Pons (tissue), 1 donor: Measurements from ENCODE around the gene EIF2B1.

ENCODE experiments used
- DNase-seq: peaks from one replicate; pipeline ENCODE4 v3.0.0-alpha.2; 2016; ENCODE audit warnings: low spot score

EIF2B1 gene

DNA sequence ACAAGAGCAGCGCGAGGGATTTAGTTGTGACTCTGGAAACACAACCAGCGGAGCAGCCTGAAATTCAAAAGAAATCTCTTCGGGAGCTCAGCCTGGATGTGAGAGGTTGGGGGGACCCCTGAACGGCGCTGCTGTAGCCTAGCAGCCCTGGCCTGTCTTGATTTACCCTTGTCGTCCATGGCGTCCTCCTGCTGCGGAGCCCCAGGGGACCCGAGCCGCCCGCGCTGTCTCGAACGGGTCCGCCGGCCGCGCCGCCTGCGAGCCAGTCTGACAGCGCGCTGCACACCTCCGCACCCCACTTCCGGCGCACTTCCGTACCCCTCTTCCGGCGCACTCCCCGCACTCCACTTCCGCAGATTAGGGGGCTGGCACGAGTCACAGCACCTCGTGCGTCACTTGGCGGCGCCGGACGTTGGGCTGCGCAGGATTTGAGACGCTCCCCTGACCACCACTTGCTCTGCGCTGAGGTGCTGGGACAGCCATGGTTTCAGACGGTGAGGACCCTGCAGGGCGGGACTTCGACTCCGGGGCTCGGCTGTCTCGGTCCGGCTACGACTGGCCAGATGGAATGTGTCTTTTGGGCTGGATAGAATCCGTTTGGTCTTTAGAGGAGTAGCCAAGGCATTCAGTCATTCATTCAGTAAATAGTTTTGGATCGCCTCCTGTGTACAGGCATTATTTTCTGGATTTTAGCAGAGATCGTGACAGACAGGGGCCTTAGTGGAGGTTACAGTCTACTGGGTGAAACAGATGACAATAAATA is at the start of gene EIF2B1, which contains the start of gene GTF2H3:
TSS of gene EIF2B1 (minus strand) at position 308 of the 763 bp plus-strand sequence. CDS start at position 179, 129 bp downstream.
TSS of gene GTF2H3 (plus strand) at position 451 of the 763 bp plus-strand sequence. CDS start at position 482, 31 bp downstream.
- peak; percentile 93 for DNase-seq

DNA sequence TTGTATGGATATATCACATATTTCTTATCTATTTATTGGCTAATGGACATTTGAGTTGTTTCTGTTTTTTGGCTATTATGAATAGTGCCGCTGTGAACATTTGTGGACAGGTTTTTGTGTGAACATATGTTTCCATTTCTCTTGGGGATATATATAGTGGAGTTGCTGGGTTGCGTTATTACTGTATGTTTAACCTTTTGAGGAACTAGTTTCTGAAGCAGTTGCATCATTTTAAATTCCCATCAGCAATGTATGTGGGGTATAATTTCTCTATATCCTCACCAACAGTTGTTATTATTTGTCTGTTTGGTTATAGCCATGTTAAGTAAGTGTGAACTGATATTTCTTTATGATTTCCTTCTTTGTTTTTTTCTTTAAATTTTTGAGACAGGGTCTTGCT is 48.1 kb upstream of the EIF2B1 start:
- DNase-seq, result no peak

DNA sequence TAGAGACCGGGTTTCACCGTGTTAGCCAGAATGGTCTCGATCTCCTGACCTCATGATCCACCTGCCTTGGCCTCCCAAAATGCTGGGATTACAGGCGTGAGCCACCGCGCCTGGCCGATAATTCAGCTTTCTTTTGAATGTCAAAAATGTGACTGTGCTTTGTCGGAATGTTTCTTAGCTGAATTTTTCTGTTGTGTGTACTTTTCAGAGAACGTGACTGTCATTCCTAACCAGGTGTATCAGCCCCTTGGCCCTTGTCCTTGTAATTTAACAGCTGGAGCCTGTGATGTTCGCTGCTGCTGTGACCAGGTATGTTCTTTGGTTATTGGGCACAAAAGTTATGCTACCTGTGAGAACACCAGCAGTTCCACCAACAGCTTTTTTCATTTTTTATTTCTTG is 45.5 kb upstream of the EIF2B1 start:
- DNase-seq, result no peak

DNA sequence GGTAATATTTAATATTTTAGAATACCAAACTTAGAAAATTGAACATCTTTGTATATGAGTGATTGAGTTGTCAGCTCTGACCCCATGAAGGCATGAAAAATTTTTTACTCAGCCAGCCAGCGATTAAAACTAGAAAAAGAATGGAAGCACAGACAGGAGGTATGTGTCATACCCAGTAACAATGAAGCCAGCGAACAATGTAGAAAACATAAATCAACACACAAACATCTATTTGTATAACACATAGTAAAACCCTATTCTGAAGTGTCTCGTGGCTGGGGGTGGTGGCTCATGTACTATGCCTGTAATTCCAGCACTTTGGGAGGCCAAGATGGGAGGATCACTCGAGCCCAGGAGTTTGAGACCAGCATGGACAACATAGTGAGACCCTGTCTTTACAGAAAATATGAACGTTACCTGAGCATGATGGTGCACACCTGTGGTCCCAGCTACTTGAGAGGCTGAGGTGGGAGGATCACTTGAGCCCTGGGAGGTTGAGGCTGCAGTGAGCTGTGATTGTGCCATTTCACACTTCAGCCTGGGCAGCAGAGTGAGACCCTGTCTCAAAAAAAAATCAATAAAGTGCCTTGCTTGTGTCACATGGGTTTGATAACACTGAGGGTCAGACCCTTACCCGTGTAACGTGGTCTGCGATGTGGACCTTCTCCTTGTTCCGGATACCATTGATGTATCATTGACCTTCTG is 43.3 kb upstream of the EIF2B1 start:
- DNase-seq, result no peak

DNA sequence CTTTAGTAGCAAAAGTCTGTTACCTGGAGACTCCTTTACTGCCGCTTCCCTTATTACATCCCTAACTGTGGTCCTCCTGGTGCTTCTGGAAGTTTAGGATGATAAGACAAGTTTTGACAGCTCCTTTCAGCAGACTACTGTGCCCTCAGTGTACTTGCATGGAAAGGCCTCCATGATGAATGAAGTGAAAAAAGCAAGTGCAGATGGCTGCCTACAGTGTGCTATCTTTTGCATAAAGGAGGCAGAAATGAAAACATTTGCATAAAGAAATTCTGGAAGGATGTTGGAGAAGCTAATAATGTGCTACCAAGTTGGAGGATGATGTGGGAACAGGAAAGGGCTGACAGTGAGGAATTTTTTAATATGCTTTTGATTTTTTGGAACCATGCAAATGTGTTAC is 42.0 kb upstream of the EIF2B1 start:
- DNase-seq, result no peak

DNA sequence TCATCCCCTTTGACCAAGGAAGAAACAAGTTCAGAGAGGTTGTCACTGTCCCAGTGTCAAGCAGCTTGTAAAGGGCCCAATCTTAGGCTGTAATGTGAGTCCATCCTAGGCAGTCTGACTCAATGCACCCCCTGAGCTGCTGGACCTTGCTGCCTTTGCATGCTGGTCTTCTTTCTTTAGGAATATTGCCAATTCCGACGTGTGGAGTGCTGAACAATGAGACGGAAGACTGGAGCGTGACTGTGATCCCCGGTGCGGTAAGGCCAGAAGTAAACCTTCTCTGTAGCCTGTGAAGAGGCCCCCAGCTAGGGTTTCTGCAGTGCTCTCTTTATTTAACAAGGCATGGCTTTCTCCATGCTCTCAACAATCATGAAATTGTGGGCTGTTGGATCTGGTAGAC is 38.4 kb upstream of the EIF2B1 start:
- no peak for DNase-seq

DNA sequence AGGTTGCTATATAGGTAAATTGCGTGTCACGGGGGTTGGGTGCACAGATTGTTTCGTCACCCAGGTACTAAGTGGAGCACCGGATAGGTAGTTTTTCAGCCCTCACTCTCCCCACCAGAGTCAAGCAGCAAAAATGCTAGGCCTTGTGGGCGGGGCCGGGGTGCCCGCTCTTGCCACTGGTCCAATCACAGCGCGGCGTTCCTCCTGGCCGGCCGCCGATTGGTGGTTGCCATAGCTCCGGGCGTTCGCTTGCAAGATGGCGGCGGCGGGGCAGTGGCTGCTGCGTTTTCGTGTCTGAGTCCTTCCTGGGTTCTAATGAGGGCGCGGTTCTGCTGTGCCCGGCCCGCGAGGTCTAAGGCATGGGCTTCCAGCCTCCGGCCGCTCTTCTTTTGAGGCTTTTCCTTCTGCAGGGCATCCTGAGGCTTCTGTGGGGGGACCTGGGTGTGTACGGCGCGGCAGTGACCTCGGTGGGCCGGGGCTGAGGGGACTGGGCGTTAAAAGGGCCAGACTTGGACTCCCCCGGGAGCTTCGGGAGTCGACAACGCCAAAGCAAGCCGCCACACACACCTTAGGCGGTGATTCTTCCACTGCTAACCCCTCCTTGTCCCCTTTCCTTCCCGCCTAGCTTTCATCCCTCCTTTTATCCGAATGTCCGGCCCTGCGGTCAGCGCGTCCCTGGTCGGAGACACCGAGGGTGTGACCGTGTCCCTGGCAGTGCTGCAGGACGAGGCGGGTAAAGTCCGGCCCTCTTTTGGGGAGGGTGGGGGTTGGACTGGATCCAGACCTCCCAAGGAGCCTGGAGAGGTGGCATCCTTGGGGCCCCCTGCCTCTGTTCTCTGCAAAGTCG is 37.6 kb upstream of the EIF2B1 start, which contains the start of gene TCTN2:
TSS of gene TCTN2 (plus strand) at position 232 of the 847 bp plus-strand sequence. CDS start at position 360, 128 bp downstream.
- peak; percentile 76 for DNase-seq

DNA sequence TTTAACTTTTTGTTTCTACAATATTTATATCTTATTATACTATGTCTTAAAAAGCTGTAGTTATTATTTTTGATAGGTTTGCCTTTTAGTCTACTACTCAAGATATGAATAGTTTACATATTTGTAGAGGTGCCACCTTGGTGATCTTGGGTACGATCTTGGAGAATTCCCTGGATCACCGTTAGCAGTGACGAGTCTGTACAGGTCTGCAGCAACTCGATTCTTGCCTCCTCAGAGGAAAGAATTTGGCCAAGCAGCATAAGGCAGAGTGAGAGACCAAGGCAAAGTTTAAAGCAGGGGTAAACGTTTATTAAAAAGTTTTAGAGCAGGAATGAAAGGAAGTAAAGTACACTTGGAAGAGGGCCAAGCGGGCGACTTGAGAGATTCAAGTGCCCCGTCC is 34.3 kb upstream of the EIF2B1 start:
- no peak for DNase-seq

DNA sequence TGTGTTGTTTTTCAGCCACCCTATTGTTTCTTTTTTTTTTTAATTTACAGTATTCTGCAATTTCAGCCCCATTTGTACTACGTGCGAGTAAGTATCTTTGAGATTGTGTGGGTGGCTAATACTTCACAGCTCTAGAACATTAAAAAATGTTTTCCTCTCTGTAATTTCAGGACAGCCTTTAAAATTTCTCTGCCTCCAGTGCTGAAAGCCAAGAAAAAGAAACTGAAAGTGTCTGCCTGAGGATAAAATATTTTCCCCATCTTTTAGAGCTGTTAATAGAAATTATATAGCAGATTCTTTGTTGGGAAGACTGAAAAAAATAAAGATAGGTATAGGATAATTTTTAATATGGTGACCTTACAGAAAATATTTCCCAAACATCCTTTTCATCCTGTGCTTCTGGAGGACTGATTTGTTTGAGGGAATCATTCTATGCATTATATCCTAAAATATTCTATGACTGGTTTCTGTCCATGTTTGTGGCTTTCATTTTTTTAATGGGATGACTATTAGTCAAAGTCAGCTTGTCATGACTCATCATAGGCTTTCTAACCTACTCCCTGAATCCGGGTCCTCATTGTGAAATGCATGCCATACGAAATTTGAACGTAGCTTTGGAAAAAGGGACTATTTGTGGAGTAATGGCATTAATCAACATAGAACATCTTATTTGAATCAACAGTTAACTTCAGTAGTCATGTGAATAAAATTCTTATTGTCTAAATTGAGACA is 26.7 kb upstream of the EIF2B1 start:
- DNase-seq, result no peak

DNA sequence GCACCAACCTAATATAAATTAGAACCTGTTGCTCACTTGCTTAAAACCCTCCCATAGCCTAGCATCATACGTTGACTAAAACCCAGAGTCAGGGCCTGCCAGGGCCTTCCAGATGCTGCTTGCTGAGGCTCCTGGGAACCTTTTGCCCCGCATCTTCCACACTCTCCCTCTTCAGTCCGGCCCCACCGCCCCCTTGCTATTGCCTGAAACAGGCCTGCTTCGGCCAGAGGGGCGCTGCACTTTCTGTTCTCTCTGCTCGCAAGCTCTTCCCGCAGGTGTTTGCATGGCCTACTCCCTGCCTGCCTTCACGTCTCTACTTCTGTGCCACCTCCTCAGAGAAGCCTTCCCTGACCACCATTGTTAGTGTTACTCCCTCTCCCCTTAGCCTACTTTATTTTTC is 23.7 kb upstream of the EIF2B1 start:
- DNase-seq, result no peak

DNA sequence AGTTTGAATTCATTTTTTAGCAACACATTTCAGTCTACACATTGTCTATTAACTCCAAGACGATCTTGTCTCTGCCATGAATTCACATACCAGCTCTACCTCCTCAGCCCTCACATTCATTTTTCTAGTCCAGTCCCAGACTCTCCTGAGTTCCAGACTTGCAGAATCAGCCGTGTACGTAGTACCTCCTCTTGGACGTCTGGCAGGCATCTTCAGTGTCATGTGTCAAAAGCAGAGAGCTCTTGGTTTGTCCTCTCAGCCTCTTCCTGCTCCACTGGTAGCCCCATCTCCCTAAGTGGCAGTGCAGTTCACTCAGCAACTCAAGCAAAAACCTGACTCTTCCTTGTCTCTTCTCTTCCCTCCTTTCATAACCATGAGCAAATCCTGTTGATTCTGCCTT is 22.9 kb upstream of the EIF2B1 start:
- DNase-seq, result no peak

DNA sequence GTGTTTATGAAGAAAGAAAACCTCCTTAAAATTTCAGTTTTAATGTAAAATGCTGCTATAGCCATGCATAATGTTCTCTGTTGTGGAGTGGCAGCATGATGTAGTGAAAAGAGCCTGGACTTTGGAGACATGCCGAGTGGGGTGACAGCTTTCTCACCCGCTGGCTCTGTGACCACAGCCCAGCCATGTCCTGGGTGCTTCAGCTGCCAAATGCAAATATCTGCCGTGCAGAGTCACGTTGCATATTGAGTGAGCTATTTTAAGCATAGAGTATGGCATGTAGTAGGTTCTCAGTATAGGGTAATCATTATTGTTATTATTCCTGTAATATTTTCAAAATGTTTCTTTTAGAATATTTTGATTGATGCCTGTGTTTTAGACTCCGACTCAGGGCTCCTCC is 21.9 kb upstream of the EIF2B1 start:
- DNase-seq, result peak; percentile 6

DNA sequence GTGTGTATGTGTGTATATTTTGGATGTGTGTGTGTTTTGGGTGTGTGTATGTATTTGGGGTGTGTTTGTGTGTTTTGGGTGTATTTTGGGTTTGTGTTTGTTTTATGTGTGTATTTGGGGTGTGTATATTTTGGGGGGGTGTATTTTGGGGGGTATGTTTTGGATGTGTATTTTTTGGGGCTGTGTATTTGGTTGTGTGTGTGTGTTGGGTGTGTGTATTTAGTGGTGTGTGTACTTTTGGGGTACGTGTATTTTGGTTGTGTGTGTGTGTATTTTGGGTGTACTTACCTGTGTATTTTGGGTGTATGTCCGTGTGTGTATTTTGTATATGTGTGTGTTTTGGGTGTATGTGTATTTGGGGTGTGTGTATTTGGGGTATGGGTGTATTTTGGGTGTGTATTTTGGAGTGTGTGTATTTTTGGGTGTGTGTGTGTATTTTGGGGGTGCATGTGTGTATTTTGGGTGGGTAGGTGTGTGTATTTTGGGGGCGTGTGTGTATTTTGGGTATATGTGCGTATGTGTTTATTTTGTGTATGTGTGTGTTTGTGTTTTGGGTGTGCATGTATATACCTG is 20.7 kb upstream of the EIF2B1 start:
- DNase-seq, result no peak

DNA sequence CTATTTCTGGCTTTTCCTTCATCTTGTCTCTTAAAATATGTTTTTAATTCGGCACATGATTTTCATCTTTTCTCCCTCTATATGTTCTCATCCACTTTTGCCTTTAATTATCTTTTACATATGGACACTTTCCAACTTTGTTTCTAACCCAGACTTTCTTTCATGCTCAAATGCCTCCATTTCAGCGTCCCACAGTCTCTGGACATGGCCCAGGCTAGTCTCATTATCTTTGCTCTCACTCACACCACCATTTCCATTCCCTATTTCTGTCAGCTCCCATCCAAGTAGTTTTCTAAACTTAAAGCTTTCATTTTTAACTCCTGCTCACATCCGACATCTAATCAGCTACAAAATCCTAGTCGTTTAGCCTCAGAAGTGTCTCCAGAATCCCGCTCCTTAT is 14.9 kb upstream of the EIF2B1 start:
- DNase-seq, result no peak

DNA sequence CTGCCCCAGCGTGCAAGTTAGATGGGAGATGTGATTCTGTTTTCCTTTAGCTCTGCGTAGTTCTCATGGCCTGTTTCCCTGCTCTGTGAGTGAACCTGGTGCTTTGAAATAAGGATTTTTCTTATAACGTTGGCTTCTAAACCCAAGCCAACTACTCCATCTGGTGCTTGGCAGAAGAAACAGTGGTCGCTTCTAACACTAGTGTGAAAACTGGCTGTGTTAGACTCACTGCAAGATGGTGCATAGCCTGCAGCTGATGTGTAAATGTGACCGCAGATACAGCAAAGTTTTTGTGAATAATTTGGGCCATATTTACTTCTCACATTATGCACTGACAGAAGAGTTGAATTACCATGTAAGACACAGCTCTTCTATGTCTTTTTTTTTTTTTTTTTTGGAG is 12.4 kb upstream of the EIF2B1 start:
- peak; percentile 16 for DNase-seq

DNA sequence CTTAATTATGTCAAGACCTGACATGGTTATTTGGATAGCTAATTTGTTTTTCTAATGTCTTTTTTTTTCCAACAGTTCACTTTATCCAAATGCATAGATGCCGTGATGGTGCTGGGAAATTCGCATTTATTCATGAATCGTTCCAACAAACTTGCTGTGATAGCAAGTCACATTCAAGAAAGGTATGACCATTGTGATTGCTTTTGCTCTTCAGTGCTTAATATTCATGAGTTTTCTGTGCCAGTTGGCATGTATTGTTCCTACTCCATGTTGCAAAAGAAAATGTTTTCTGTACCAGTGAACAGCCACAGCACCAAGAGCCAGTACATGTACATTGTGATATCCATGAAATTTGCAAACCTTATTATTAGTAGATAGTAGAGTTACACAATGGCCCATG is 11.9 kb upstream of the EIF2B1 start:
- DNase-seq, result no peak

DNA sequence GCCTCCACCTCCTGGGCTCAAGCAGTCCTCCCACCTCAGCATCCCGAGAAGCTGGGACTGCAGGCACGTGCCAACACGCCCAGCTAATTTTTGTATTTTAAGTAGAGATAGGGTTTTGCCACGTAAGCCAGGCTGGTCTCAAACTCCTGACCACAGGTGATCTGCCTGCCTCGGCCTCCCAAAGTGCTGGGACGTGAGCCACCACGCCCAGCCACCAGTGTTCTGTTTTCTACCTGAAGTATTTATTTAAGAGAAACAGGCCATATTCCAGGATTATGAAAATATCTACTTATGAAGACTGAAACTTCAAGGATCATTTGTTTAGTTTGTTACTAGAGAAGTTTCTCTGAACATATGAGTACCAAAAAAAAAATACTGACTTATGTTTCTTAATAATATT is 10.4 kb upstream of the EIF2B1 start:
- DNase-seq, result no peak

DNA sequence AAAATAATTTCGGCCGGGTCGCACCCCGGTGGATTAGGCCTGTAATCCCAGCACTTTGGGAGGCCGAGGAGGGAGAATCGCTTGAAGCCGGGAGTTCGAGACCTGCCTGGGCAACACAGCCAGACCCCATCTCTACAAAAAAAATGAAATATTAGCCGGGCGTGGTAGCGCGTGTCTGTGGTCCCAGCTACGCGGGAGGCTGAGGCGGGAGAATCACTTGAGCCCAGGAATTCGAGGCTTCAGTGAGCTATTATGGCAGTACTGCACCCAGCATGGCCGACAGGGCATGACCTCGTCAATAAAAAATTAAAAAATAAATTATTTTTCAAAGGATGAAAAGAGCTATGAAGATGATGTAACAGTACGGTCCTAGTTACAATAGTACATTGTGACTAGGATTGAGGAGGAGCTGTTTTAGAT is 666 bp upstream of the EIF2B1 start:
- DNase-seq, result no peak

DNA sequence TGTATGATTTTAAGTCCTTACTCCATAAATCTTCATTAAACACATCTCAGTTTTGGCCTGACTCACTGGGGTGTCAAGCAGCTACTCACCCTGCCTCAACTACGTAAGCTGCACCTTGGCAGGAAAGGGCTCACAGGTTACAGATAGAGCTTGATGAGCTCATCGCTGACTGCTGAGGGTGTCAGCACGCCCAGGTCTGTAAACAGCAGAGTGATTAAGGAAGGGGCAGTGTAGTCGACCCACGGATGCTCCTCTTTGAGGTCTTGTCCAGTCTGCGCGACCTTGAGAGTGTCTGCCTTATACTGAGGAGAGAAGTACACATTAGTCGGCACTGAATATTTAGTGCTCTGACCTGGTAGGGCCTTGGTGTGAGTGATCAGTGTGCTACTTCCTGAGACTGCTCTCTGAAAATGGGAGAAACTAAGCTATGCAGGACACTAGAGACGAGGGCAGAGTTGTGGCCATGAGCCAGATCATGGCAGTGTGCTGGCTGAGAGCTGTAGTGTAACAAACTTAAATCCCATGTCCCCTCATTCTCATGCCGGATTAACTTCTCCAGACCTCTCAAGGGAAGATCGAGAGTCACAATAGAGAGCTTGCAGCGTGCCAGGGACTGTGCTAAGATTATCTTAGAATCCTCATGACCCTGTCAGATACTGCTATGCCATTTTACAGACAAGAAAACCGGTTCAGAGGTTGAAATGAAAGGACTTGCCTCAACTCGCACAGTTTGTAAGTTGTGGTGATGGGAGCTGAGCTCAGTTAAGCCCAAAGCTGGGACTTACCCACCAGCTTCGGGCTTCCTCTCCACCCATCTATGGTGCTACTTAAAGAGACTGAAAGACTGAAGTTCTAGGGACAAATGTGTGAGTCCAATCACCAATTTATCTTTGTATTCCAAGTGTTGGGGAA is 11.6 kb downstream of the EIF2B1 start:
- no peak for DNase-seq

DNA sequence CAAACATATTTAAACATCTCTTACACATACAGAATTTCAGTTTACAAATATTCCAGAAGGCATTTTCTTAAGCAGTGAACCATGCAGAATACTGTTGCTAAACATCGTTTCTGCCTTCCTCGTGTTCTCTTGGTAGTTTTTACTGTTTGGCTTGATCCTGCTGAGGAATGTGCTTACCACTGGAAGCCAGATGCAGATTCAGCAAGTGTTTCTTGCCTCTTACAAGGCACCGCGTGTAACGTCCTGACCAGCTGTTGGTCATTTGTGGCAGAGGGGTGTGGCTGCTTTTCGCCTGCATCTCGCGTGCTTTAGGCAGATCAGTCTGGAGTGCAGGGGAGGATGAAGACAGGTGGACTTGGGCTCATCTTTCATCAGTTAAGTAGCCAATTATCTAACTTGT is 12.4 kb downstream of the EIF2B1 start:
- DNase-seq, result no peak
